ENCODE results near the gene BOK.

Gene BOK

GRCh38 chr2:241573741-241574140, 15.2 kb downstream of the BOK start:
- Histone ChIP-seq H3K9ac (no peak overlapping the region), H3K4me2 (no peak overlapping the region), H3K9me3 (no peaks in the 10 kb centered on the region), H3K36me3 (peaks cover 13% of the 10 kb centered on the region), H4K20me1 (no peaks in the 10 kb centered on the region), H3K27me3 (no peaks in the 10 kb centered on the region), H3K4me3 (no peak overlapping the region), H3K27ac (no peak overlapping the region), H3K4me1 (peaks cover 47% of the 10 kb centered on the region)
- TF ChIP-seq Cebpa-rat (IDR thresholded peaks at IDR 0.05), result no peak

- H3K27me3 ChIP-seq, result no peaks in the 10 kb centered on the region
- H3K9me3 ChIP-seq, result peaks cover 9% of the 10 kb centered on the region
- no peak overlapping the region for H3K4me3 ChIP-seq
- no peak overlapping the region for H3K27ac ChIP-seq
- no peak overlapping the region for H3K4me2 ChIP-seq
- no peaks in the 10 kb centered on the region for H4K20me1 ChIP-seq
- no peak for TF ChIP-seq Cebpa-rat (IDR thresholded peaks at IDR 0.05)
- no peak overlapping the region for H3K9ac ChIP-seq
- H3K36me3 ChIP-seq, result peaks cover 22% of the 10 kb centered on the region
- peaks cover 47% of the 10 kb centered on the region for H3K4me1 ChIP-seq
These were observed 16.5 kb downstream of the BOK start for GRCh38 chr2:241574911-241575623.

- no peak overlapping the region; the same call in 1 of the 2 replicates for H3K4me2 ChIP-seq
- H3K27me3 ChIP-seq, result no peaks in the 10 kb centered on the region
- no peaks in the 10 kb centered on the region for H4K20me1 ChIP-seq
- H3K4me3 ChIP-seq, result no peak overlapping the region
- H3K36me3 ChIP-seq, result peaks cover 25% of the 10 kb centered on the region
- H3K9me3 ChIP-seq, result peaks cover 16% of the 10 kb centered on the region
- peaks cover 47% of the 10 kb centered on the region for H3K4me1 ChIP-seq
- no peak for TF ChIP-seq Cebpa-rat (IDR thresholded peaks at IDR 0.05)
- H3K9ac ChIP-seq, result no peak overlapping the region
- no peak overlapping the region for H3K27ac ChIP-seq
These were observed 17.2 kb downstream of the BOK start for GRCh38 chr2:241575624-241576292.

- Histone ChIP-seq H3K4me1 (peaks cover 44% of the 10 kb centered on the region), H3K36me3 (peaks cover 30% of the 10 kb centered on the region), H3K4me2 (peak overlapping the region; percentile 53), H3K9ac (no peak overlapping the region), H4K20me1 (no peaks in the 10 kb centered on the region), H3K4me3 (no peak overlapping the region), H3K9me3 (peaks cover 22% of the 10 kb centered on the region), H3K27me3 (no peaks in the 10 kb centered on the region), H3K27ac (peak overlapping the region; percentile 13; the same call in 1 of the 2 replicates)
- TF ChIP-seq Cebpa-rat (IDR thresholded peaks at IDR 0.05), result no peak
These were observed 17.7 kb downstream of the BOK start for GRCh38 chr2:241576293-241576654.

GRCh38 chr2:241577413-241578122, 19.0 kb downstream of the BOK start:
- TF ChIP-seq Cebpa-rat (IDR thresholded peaks at IDR 0.05), result no peak
- Histone ChIP-seq H3K4me2 (peak overlapping the region; percentile 53), H3K36me3 (peaks cover 41% of the 10 kb centered on the region), H4K20me1 (no peaks in the 10 kb centered on the region), H3K4me3 (no peak overlapping the region), H3K4me1 (peaks cover 42% of the 10 kb centered on the region), H3K9me3 (peaks cover 31% of the 10 kb centered on the region), H3K9ac (no peak overlapping the region), H3K27ac (no peak overlapping the region), H3K27me3 (no peaks in the 10 kb centered on the region)

- peaks cover 42% of the 10 kb centered on the region for H3K4me1 ChIP-seq
- H3K27me3 ChIP-seq, result no peaks in the 10 kb centered on the region
- peaks cover 58% of the 10 kb centered on the region for H3K36me3 ChIP-seq
- H4K20me1 ChIP-seq, result no peaks in the 10 kb centered on the region
- no peak overlapping the region for H3K4me2 ChIP-seq
- no peak for TF ChIP-seq Cebpa-rat (IDR thresholded peaks at IDR 0.05)
- H3K9me3 ChIP-seq, result peaks cover 42% of the 10 kb centered on the region
- no peak overlapping the region for H3K27ac ChIP-seq
- H3K9ac ChIP-seq, result no peak overlapping the region
- H3K4me3 ChIP-seq, result no peak overlapping the region
These were observed 20.7 kb downstream of the BOK start for GRCh38 chr2:241579281-241579680.

GRCh38 chr2:241582328-241582727, 23.8 kb downstream of the BOK start:
- Histone ChIP-seq H3K36me3 (peaks cover 75% of the 10 kb centered on the region), H3K9me3 (peaks cover 73% of the 10 kb centered on the region), H3K9ac (no peak overlapping the region), H3K4me2 (no peak overlapping the region), H3K4me1 (peaks cover 20% of the 10 kb centered on the region), H3K27me3 (no peaks in the 10 kb centered on the region), H3K4me3 (no peak overlapping the region), H4K20me1 (no peaks in the 10 kb centered on the region), H3K27ac (no peak overlapping the region)
- TF ChIP-seq Cebpa-rat (IDR thresholded peaks at IDR 0.05), result no peak

GRCh38 chr2:241582806-241583205, 24.3 kb downstream of the BOK start:
- TF ChIP-seq Cebpa-rat (IDR thresholded peaks at IDR 0.05), result no peak
- Histone ChIP-seq H3K9me3 (peaks cover 77% of the 10 kb centered on the region), H3K27me3 (no peaks in the 10 kb centered on the region), H3K9ac (no peak overlapping the region), H3K4me3 (no peak overlapping the region), H3K27ac (no peak overlapping the region), H3K36me3 (peaks cover 80% of the 10 kb centered on the region), H3K4me1 (peaks cover 15% of the 10 kb centered on the region), H3K4me2 (no peak overlapping the region), H4K20me1 (no peaks in the 10 kb centered on the region)

- no peak for TF ChIP-seq Cebpa-rat (IDR thresholded peaks at IDR 0.05)
- Histone ChIP-seq H3K9ac (no peak overlapping the region), H3K27ac (no peak overlapping the region), H3K4me1 (no peaks in the 10 kb centered on the region), H3K4me3 (no peak overlapping the region), H3K36me3 (peaks cover 92% of the 10 kb centered on the region), H3K9me3 (peaks cover 89% of the 10 kb centered on the region), H3K4me2 (no peak overlapping the region), H3K27me3 (no peaks in the 10 kb centered on the region), H4K20me1 (no peaks in the 10 kb centered on the region)
These were observed 25.9 kb downstream of the BOK start for GRCh38 chr2:241584436-241584835.

Data from BLaER1 (cell line).